GM12878 (cell line): ENCODE measurements around the gene DTNA. TPM values are rescaled to one million over a fixed set of nuclear protein-coding genes. Genes with fewer than 3 reads are reported as not detected.

Experiments used
- CUX1 ChIP-seq: IDR thresholded peaks from 2 replicates; pipeline ENCODE4 v1.6.1; 2012; ENCODE audit warnings: improper control_type of control experiment, low read depth, low read length; ENCODE audit not compliant: insufficient replicate concordance
- HCFC1 ChIP-seq: fragments of 150-350 bp; IDR thresholded peaks from 2 replicates; pipeline ENCODE4 v1.6.1; 2014; ENCODE audit warnings: low read length
- IRF5 ChIP-seq: fragments of 450-650 bp; IDR thresholded peaks from 2 replicates; pipeline ENCODE4 v1.6.1; 2017; ENCODE audit warnings: borderline replicate concordance
- NR2F1 ChIP-seq: fragments of 450-650 bp; conservative IDR thresholded peaks from 2 replicates; pipeline ENCODE4 v1.6.1; 2017; ENCODE audit warnings: mild to moderate bottlenecking
- SKIL ChIP-seq: fragments of 450-650 bp; IDR thresholded peaks from 2 replicates; pipeline ENCODE4 v1.6.1; 2017; ENCODE audit warnings: mild to moderate bottlenecking, low read depth, inconsistent platforms; ENCODE audit not compliant: poor library complexity, severe bottlenecking
- SMARCA5 ChIP-seq: fragments of 450-650 bp; IDR thresholded peaks from 2 replicates; pipeline ENCODE4 v1.6.1; 2017; ENCODE audit warnings: mild to moderate bottlenecking
- STAT3 ChIP-seq: IDR thresholded peaks from 2 replicates; pipeline ENCODE4 v1.6.1; 2011; ENCODE audit warnings: low read depth, low read length, improper control_type of control experiment
- SUPT20H ChIP-seq: IDR thresholded peaks from 2 replicates; pipeline ENCODE4 v1.6.1; 2011; ENCODE audit warnings: low read depth, mild to moderate bottlenecking, low read length, moderate library complexity, borderline replicate concordance; ENCODE audit not compliant: control insufficient read depth
- ZNF274 ChIP-seq: IDR thresholded peaks from one replicate; pipeline ENCODE4 v1.8.0; 2011; ENCODE audit not compliant: insufficient read length, insufficient read depth
- polyA plus RNA-seq, 11 experiments: library from polyadenylated mRNA; depleted of rRNA in 4 of 11; unstranded in 6 of 11; stranded (reverse) in 5 of 11; fragments of >200 nt; fragmentation: Nextera tagmentation in 4 of 11; fragmentation: Illumina TruSeq in 1 of 11; extraction: Ambion mirVana in 4 of 11; extraction: Trizol in 1 of 11; gene quantifications; 1 replicate in 1 of 11; 2 replicates in 10 of 11; pipeline versions ENCODE4 v1.2.1 to v1.2.3, GENCODE V29; 2011 to 2016; ENCODE audit warnings: inconsistent platforms in 2 of 11, missing spikeins in 2 of 11, low read depth in 1 of 11
- total RNA-seq, 4 experiments: library from RNA; depleted of rRNA in 3 of 4; stranded (reverse); fragments of >200 nt in 3 of 4; fragmentation: Illumina TruSeq in 1 of 4; extraction: Trizol in 1 of 4; gene quantifications; 2 replicates each; pipeline versions ENCODE4 v1.2.1 to v1.2.3, GENCODE V29; 2013 to 2021

The DTNA gene
- total and polyA plus RNA-seq, 10 of the 15 experiments (the other 5 are each of a cell fraction or from before 2014, with no cell fraction given), result 0.26 to 8.6 (median 0.53) TPM

GRCh38 chr18:34938090-34938489 is 228.0 kb downstream of the DTNA start (continued):
- TF ChIP-seq SKIL, result no peak
- TF ChIP-seq ZNF274, result no peak
- TF ChIP-seq IRF5, result no peak
- no peak for TF ChIP-seq STAT3
- no peak for TF ChIP-seq CUX1
- TF ChIP-seq HCFC1, result no peak
- no peak for TF ChIP-seq NR2F1
- no peak for TF ChIP-seq SUPT20H
- TF ChIP-seq SMARCA5, result no peak
